ENCODE measurements around the gene BICRAL.
A peak's percentile ranks its signal among the peaks of the same experiment; 100 is the strongest.

DNA sequence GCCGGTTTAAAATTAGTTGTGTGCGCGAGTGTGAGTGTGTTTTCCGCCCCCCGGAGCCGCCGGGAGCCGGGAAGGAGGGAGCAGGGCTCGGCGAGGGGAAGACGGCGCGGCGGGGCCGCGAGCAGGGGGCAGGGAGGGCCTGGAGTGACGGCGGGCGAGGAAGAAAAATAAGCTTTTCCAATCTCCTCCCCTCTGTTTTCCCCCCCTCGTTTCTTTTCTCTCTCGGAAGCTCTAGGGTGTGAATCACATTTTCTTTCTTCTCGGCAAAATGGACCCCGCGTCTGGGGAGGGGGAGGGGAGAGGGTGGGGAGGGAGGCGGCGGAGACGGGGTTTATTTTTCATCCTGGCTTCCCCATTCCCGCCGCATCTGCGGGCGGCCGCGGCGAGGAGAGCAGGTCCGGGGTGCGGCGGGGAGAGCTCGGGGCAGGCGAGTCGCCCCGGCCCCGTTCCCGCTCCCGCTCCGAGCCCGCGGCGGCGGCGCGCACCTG, 881 bp downstream of the BICRAL start:
- TF ChIP-seq SPI1 (IDR thresholded peaks at IDR 0.05; ENCODE audit: borderline replicate concordance, low read depth, low read length) (peak; percentile 36; the same call in 1 of the 2 replicates), TEAD2 (tag; IDR thresholded peaks at IDR 0.05) (no peak), MXI1 (IDR thresholded peaks at IDR 0.05; ENCODE audit: low read depth, low read length) (no peak), JUND (IDR thresholded peaks at IDR 0.05; ENCODE audit: borderline replicate concordance, low read depth, low read length) (peak; percentile 80), JUND (tag; IDR thresholded peaks at IDR 0.05; ENCODE audit: borderline replicate concordance, low read depth, low read length) (no peak; the same call in 2 of the 3 replicates), CTCF (IDR thresholded peaks at IDR 0.05 in 2 of 3, conservative IDR thresholded peaks at IDR 0.05 in 1 of 3; ENCODE audit: insufficient read depth in 2 of 3, low read depth in 1 of 3, low read length in 3 of 3) (no peak)
- TF ChIP-seq, protein P1, sequence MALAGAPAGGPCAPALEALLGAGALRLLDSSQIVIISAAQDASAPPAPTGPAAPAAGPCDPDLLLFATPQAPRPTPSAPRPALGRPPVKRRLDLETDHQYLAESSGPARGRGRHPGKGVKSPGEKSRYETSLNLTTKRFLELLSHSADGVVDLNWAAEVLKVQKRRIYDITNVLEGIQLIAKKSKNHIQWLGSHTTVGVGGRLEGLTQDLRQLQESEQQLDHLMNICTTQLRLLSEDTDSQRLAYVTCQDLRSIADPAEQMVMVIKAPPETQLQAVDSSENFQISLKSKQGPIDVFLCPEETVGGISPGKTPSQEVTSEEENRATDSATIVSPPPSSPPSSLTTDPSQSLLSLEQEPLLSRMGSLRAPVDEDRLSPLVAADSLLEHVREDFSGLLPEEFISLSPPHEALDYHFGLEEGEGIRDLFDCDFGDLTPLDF (CRISPR knock-in tag; IDR thresholded peaks at IDR 0.05) = no peak; the same call in 1 of the 2 replicates

Data from K562 (cell line).